GM12878 (cell line): ENCODE measurements around the gene DCAF11. TPM values are rescaled to one million over a fixed set of nuclear protein-coding genes. Genes with fewer than 3 reads are reported as not detected.

ENCODE experiments used
- ATAC-seq: fragments of 200-7000 bp; cut with Tn5 transposase; 3 replicates; pipeline ENCODE4 v1.9.1; 2020; ENCODE audit warnings: mild to moderate bottlenecking, moderate library complexity
- BruUV-seq: library from RNA; stranded (reverse); fragments of 400-500 nt; replicated peaks from 2 replicates; lab custom pipeline; 2021; lab: Mats Ljungman, UMichigan
- CTCF ChIA-PET: fragments of 300-600 bp; sonication (Branson Sonifier 250); formaldehyde crosslinking; extraction: SDS; loops from one replicate; lab custom pipeline; 2021; ENCODE audit warnings: inconsistent platforms; lab: Yijun Ruan, JAX
- POLR2A ChIA-PET: fragments of 350-600 bp; formaldehyde crosslinking; extraction: SDS; loops from one replicate; lab custom pipeline; 2021; ENCODE audit warnings: inconsistent platforms; lab: Charles Lee
- RAD21 ChIA-PET: fragments of 300-600 bp; sonication (Branson Sonifier 250); formaldehyde crosslinking; loops from one replicate; lab custom pipeline; 2023; ENCODE audit warnings: antibody characterized with exemption; ENCODE audit not compliant: unreplicated experiment; lab: Charles Lee
- SMC1A ChIA-PET: fragments of 300-600 bp; sonication (Branson Sonifier 250); formaldehyde crosslinking; loops from one replicate; lab custom pipeline; 2023; ENCODE audit not compliant: unreplicated experiment, uncharacterized antibody; lab: Charles Lee
- DNase-seq: peaks from one replicate; pipeline ENCODE4 v3.0.0-alpha.2; 2011; ENCODE audit warnings: low read depth, low spot score
- FAIRE-seq: peaks from 3 replicates; lab custom pipeline; 2011; peaks lifted over from hg19 to GRCh38; lab: Jason Lieb, UNC
- H2AFZ ChIP-seq: 2 replicates; pipeline ENCODE4 v1.6.0; 2011; ENCODE audit warnings: low read depth, low read length, control low read depth; ENCODE audit not compliant: control insufficient read depth
- H3K27ac ChIP-seq: 2 replicates; pipeline ENCODE4 v1.5.1; 2011; ENCODE audit warnings: control low read depth; ENCODE audit not compliant: control insufficient read depth, insufficient read depth
- H3K27me3 ChIP-seq, 2 experiments: replicated peaks in 1 of 2; 2 replicates each; pipeline versions ENCODE4 v1.6.0 to v1.6.1; 2011; ENCODE audit warnings: low read length in 1 of 2; ENCODE audit not compliant: control insufficient read depth in 2 of 2, insufficient read depth in 2 of 2
- H3K36me3 ChIP-seq, 2 experiments: 2 replicates each; pipeline ENCODE4 v1.5.1; 2011; ENCODE audit warnings: low read length in 1 of 2; ENCODE audit not compliant: control insufficient read depth in 2 of 2, insufficient read depth in 2 of 2
- H3K4me1 ChIP-seq: 2 replicates; pipeline ENCODE4 v1.6.1; 2011; ENCODE audit warnings: mild to moderate bottlenecking, low read length, moderate library complexity, mixed read lengths; ENCODE audit not compliant: control insufficient read depth, insufficient read depth
- H3K4me2 ChIP-seq: 2 replicates; pipeline ENCODE4 v1.6.0; 2011; ENCODE audit warnings: control low read depth; ENCODE audit not compliant: control insufficient read depth, insufficient read depth
- H3K4me3 ChIP-seq: fragments of 200-600 bp; sonication (generic); 2 replicates; pipeline ENCODE4 v1.5.1; 2016
- H3K79me2 ChIP-seq: 2 replicates; pipeline ENCODE4 v1.6.0; 2011; ENCODE audit warnings: low read length; ENCODE audit not compliant: control insufficient read depth, insufficient read depth
- H3K9ac ChIP-seq: 2 replicates; pipeline ENCODE4 v1.8.0; 2011; ENCODE audit warnings: low read length, control low read depth, mixed read lengths; ENCODE audit not compliant: control insufficient read depth, insufficient read depth
- H3K9me3 ChIP-seq: replicated peaks from 3 replicates; pipeline ENCODE4 v1.5.1; 2011; ENCODE audit warnings: mild to moderate bottlenecking, low read length; ENCODE audit not compliant: control insufficient read depth, insufficient read depth
- H4K20me1 ChIP-seq: 2 replicates; pipeline ENCODE4 v1.6.0; 2011; ENCODE audit not compliant: control insufficient read depth, insufficient read depth
- CEBPZ ChIP-seq: fragments of 150-350 bp; IDR thresholded peaks from 2 replicates; pipeline ENCODE4 v1.6.1; 2016; ENCODE audit warnings: low read depth, low read length
- JUND ChIP-seq: IDR thresholded peaks from 2 replicates; pipeline ENCODE4 v1.6.1; 2012; ENCODE audit warnings: low read depth, mild to moderate bottlenecking, low read length, improper control_type of control experiment, moderate library complexity
- MEF2B ChIP-seq: fragments of 450-650 bp; IDR thresholded peaks from 2 replicates; pipeline ENCODE4 v1.6.1; 2018; ENCODE audit warnings: mild to moderate bottlenecking, moderate library complexity; ENCODE audit not compliant: partially characterized antibody, poor library complexity, severe bottlenecking
- NR2F1 ChIP-seq: fragments of 450-650 bp; conservative IDR thresholded peaks from 2 replicates; pipeline ENCODE4 v1.6.1; 2017; ENCODE audit warnings: mild to moderate bottlenecking
- WGBS: methylation state at CpG from one replicate; pipeline ENCODE4 v1.1.6; 2016; ENCODE audit warnings: low lambda C conversion rate; ENCODE audit not compliant: insufficient replicate concordance, insufficient coverage; ENCODE audit errors: missing lambda C conversion rate; 5-methylcytosine and 5-hydroxymethylcytosine counted together
- in situ Hi-C: fragments of 300-500 bp; cut with MboI; formaldehyde crosslinking; loops from 9 replicates; pipeline ENCODE4 v1.14.3; 2018; ENCODE audit warnings: mixed read lengths
- intact Hi-C: fragments of 100-400 bp; cut with micrococcal nuclease; formaldehyde crosslinking; loops from one replicate; pipeline ENCODE4 v1.14.2; 2022; ENCODE audit not compliant: unreplicated experiment
- polyA plus RNA-seq, 11 experiments: library from polyadenylated mRNA; depleted of rRNA in 4 of 11; unstranded in 6 of 11; stranded (reverse) in 5 of 11; fragments of >200 nt; fragmentation: Nextera tagmentation in 4 of 11; fragmentation: Illumina TruSeq in 1 of 11; extraction: Ambion mirVana in 4 of 11; extraction: Trizol in 1 of 11; gene quantifications; 1 replicate in 1 of 11; 2 replicates in 10 of 11; pipeline versions ENCODE4 v1.2.1 to v1.2.3, GENCODE V29; 2011 to 2016; ENCODE audit warnings: inconsistent platforms in 2 of 11, missing spikeins in 2 of 11, low read depth in 1 of 11
- total RNA-seq, 4 experiments: library from RNA; depleted of rRNA in 3 of 4; stranded (reverse); fragments of >200 nt in 3 of 4; fragmentation: Illumina TruSeq in 1 of 4; extraction: Trizol in 1 of 4; gene quantifications; 2 replicates each; pipeline versions ENCODE4 v1.2.1 to v1.2.3, GENCODE V29; 2013 to 2021

Gene DCAF11
- total and polyA plus RNA-seq, 10 of the 15 experiments (the other 5 are each of a cell fraction or from before 2014, with no cell fraction given) = 13.4 to 91.2 (median 68.7) TPM

- TF ChIP-seq CEBPZ = no peak
- TF ChIP-seq NR2F1 = no peak
- no peak for TF ChIP-seq JUND
Observed at GRCh38 chr14:24078146-24078545, 36.4 kb upstream of the DCAF11 start (continued).

GRCh38 chr14:24079491-24080141 is 35.0 kb upstream of the DCAF11 start:
- TF ChIP-seq MEF2B = no peak
- Histone ChIP-seq H2AFZ (no peak overlapping the region), H3K4me1 (peaks cover 28% of the 10 kb centered on the region), H3K4me3 (no peak overlapping the region), H3K27ac (no peak overlapping the region), H3K9me3 (no peaks in the 10 kb centered on the region), H3K4me2 (no peak overlapping the region), H3K79me2 (no peaks in the 10 kb centered on the region), H3K9ac (no peak overlapping the region), H4K20me1 (no peaks in the 10 kb centered on the region), H3K36me3 (no peaks in the 10 kb centered on the region), H3K27me3 (no peaks in the 10 kb centered on the region)
- 84% methylated on average over 3 of the region's 9 CpGs for WGBS
- ChIA-PET POLR2A (interaction anchor here (1.0 to 4.2 kb wide), 6 partner anchors 11 to 116 kb away, joined by 3 to 33 read pairs (median 4); partner anchors contain the start of genes PCK2, PSME2, RNF31 and TM9SF1), RAD21 (interaction anchor here (0.8 to 4.6 kb wide), 5 partner anchors 13 to 218 kb away, joined by 3 to 39 read pairs (median 6); partner anchors contain the start of gene PCK2), SMC1A (interaction anchor here (0.7 to 5.2 kb wide), 10 partner anchors 11 to 228 kb away, joined by 3 to 51 read pairs (median 4); partner anchors contain the start of genes CIDEB, DCAF11, IRF9 and MDP1), CTCF (interaction anchor here (2.2 to 4.9 kb wide), 4 partner anchors 13 to 29 kb away, joined by 8 to 71 read pairs (median 39); partner anchors contain the start of gene PCK2)
- FAIRE-seq (no peak), DNase-seq (no peak), ATAC-seq (no peak)
- BruUV-seq = no TSS peak
- intact Hi-C loops (no loop called here), in situ Hi-C loops (no loop called here)
